Right lobe of liver (tissue), 6 donors: ENCODE results near the gene ZIK1. TPM values are rescaled to one million over a fixed set of nuclear protein-coding genes. Genes with fewer than 3 reads are reported as not detected.
A peak's percentile ranks its signal among the peaks of the same experiment; 100 is the strongest.

ENCODE experiments used
- ATAC-seq, 4 donors: fragments of 200-7000 bp; cut with Tn5 transposase; one replicate each; pipeline ENCODE4 v1.9.1; 2020; ENCODE audit warnings: mild to moderate bottlenecking in 4 of 4, moderate library complexity in 4 of 4
- DNase-seq, 3 donors: peaks; one replicate each; pipeline ENCODE4 v3.0.0-alpha.2; 2020
- H3K27ac ChIP-seq, 3 donors: fragments of 200-600 bp; one replicate each; pipeline ENCODE4 v1.8.0; 2022
- H3K27me3 ChIP-seq, 2 donors: fragments of 200-600 bp; one replicate each; pipeline ENCODE4 v1.8.0; 2022
- H3K36me3 ChIP-seq, 4 donors: fragments of 200-600 bp; sonication (generic) in 1 of 4; one replicate each; pipeline versions ENCODE4 v1.5.1 to v1.8.0; 2017 to 2022; ENCODE audit warnings: control low read depth in 1 of 4
- H3K4me1 ChIP-seq, 4 donors: fragments of 200-600 bp; sonication (generic) in 1 of 4; one replicate each; pipeline versions ENCODE4 v1.5.1 to v1.8.0; 2017 to 2022; ENCODE audit warnings: control low read depth in 1 of 4
- H3K4me3 ChIP-seq, 3 donors: fragments of 200-600 bp; one replicate each; pipeline ENCODE4 v1.8.0; 2022
- H3K9me3 ChIP-seq, 4 donors: fragments of 200-600 bp; sonication (generic) in 1 of 4; one replicate each; pipeline versions ENCODE4 v1.5.1 to v1.8.0; 2017 to 2022; ENCODE audit warnings: control low read depth in 1 of 4
- CTCF ChIP-seq, 4 donors: fragments of 200-600 bp in 3 of 4; fragments of 450-650 bp in 1 of 4; IDR thresholded peaks; one replicate each; pipeline versions ENCODE4 v1.5.1 to v1.8.0; 2016 to 2022; ENCODE audit warnings: antibody characterized with exemption in 4 of 4, mild to moderate bottlenecking in 2 of 4
- POLR2A ChIP-seq: fragments of 450-650 bp; IDR thresholded peaks from one replicate; pipeline ENCODE4 v1.6.1; 2017; ENCODE audit warnings: antibody characterized with exemption, mild to moderate bottlenecking
- WGBS: methylation state at CpG from one replicate; pipeline ENCODE4 v1.1.6; 2018; ENCODE audit warnings: low coverage, low lambda C conversion rate; ENCODE audit not compliant: insufficient coverage; ENCODE audit errors: missing lambda C conversion rate; 5-methylcytosine and 5-hydroxymethylcytosine counted together
- intact Hi-C, 2 donors: fragments of 100-400 bp; cut with DNase I; formaldehyde crosslinking; loops; one replicate each; pipeline versions ENCODE4 v1.11.2 to v1.14.1; 2022
- total RNA-seq, 6 experiments: library from RNA; depleted of rRNA in 2 of 6; stranded (reverse); fragments of >200 nt in 2 of 6; fragmentation: NEBNext Ultra II Directional in 3 of 6; extraction: Animal tissue kit (Norgen Biotek cat#: 25700) in 3 of 6; gene quantifications; one replicate each; pipeline versions ENCODE4 v1.1.0 to v1.2.4, GENCODE V29; 2016 to 2023
- donor health status: DM: no; HTN: yes; CAD: no.
- donor health status: DM: no; HTN: no; CAD: no.
- donor health status: DM: no; HTN: no; CAD: no.
- donor health status: DM: no; HTN: yes; CAD: no.
- donor health status: DM: no; HTN: yes; CAD: no.

Gene ZIK1
- total RNA-seq, 6 experiments from 2014 or later: 0.31 to 4.2 (median 0.39) TPM

- intact Hi-C loops: no loop called here
- ATAC-seq: no peak
- WGBS: 100% methylated on average over 1 of the region's 1 CpG
These were observed 3.6 kb downstream of the ZIK1 start for GRCh38 chr19:57587529-57587928.

GRCh38 chr19:57599377-57599760 lies 15.4 kb downstream of the ZIK1 start:
- intact Hi-C loops: no loop called here
- Histone ChIP-seq H3K27ac (no peak overlapping the region), H3K4me3 (peak overlapping the region; percentile 75 to 91 (median 83)), H3K36me3 (no peaks in the 10 kb centered on the region), H3K9me3 (peaks cover 0 to 5% (median 0%) of the 10 kb centered on the region in 4 donors), H3K4me1 (peaks cover 0 to 5% (median 0%) of the 10 kb centered on the region in 4 donors), H3K27me3 (no peaks in the 10 kb centered on the region)
- TF ChIP-seq CTCF (IDR thresholded peaks at IDR 0.05) (no peak), POLR2A (no peak)
- DNase-seq (no peak), ATAC-seq (no peak)
- WGBS: 59% methylated on average over 8 of the region's 8 CpGs

More at GRCh38 chr19:57587529-57587928, 3.6 kb downstream of the ZIK1 start:
- TF ChIP-seq CTCF (IDR thresholded peaks at IDR 0.05) (no peak), POLR2A (no peak)
- no peak overlapping the region for H3K4me3 ChIP-seq
- no peaks in the 10 kb centered on the region for H3K4me1 ChIP-seq
- H3K27me3 ChIP-seq: no peaks in the 10 kb centered on the region
- peaks cover 0 to 3% (median 0%) of the 10 kb centered on the region in 4 donors for H3K9me3 ChIP-seq
- H3K27ac ChIP-seq: no peak overlapping the region
- DNase-seq: no peak
- H3K36me3 ChIP-seq: peaks cover 0 to 8% (median 0%) of the 10 kb centered on the region in 4 donors

- WGBS: 0% methylated on average over 10 of the region's 53 CpGs
- Histone ChIP-seq H3K27me3 (no peaks in the 10 kb centered on the region), H3K9me3 (peaks cover 0 to 5% (median 0%) of the 10 kb centered on the region in 4 donors), H3K27ac (no peak within 1 kb of the TSS), H3K36me3 (no peaks in the 10 kb centered on the region), H3K4me3 (peak within 1 kb of the TSS; percentile 75 to 91 (median 83)), H3K4me1 (peaks cover 0 to 5% (median 0%) of the 10 kb centered on the region in 4 donors)
- intact Hi-C loops: no loop called here
- ATAC-seq (peak; percentile 97 to 100 (median 100)), DNase-seq (peak; percentile 94 to 96 (median 95))
- TF ChIP-seq POLR2A (no peak), CTCF (IDR thresholded peaks at IDR 0.05) (no peak)
These were observed 15.9 kb downstream of the ZIK1 start, which contains the start of gene ZNF530 for GRCh38 chr19:57599761-57600383. ZNF530 (plus strand) TSS chr19:57599885; CDS start chr19:57604346, 4,461 bp downstream.

GRCh38 chr19:57606931-57607330 lies 23.0 kb downstream of the ZIK1 start:
- H3K9me3 ChIP-seq: peaks cover 0 to 5% (median 0%) of the 10 kb centered on the region in 4 donors
- H3K27me3 ChIP-seq: no peaks in the 10 kb centered on the region
- H3K27ac ChIP-seq: no peak overlapping the region
- TF ChIP-seq CTCF (IDR thresholded peaks at IDR 0.05) (no peak), POLR2A (no peak)
- H3K4me3 ChIP-seq: no peak overlapping the region
- peaks cover 0 to 4% (median 1%) of the 10 kb centered on the region in 4 donors for H3K36me3 ChIP-seq
- 93% methylated on average over 5 of the region's 5 CpGs for WGBS
- intact Hi-C loops: no loop called here
- DNase-seq (no peak), ATAC-seq (no peak)
- no peaks in the 10 kb centered on the region for H3K4me1 ChIP-seq
